Testis (tissue), 3 donors: ENCODE measurements around the gene ACSS1. TPM values are rescaled to one million over a fixed set of nuclear protein-coding genes. Genes with fewer than 3 reads are reported as not detected.

ENCODE experiments used
- DNase-seq: peaks from one replicate; pipeline ENCODE4 v3.0.0-alpha.2; 2019
- H3K27ac ChIP-seq, 2 donors: fragments of 200-600 bp; sonication (generic); one replicate each; pipeline ENCODE4 v1.5.1; 2019
- H3K27me3 ChIP-seq: fragments of 200-600 bp; sonication (generic); one replicate; pipeline ENCODE4 v1.5.1; 2019
- H3K36me3 ChIP-seq: fragments of 200-600 bp; sonication (generic); one replicate; pipeline ENCODE4 v1.5.1; 2017; ENCODE audit warnings: low read depth; ENCODE audit errors: missing control alignments
- H3K4me1 ChIP-seq: fragments of 200-600 bp; sonication (generic); one replicate; pipeline ENCODE4 v1.5.1; 2019
- H3K4me3 ChIP-seq, 2 donors: fragments of 200-600 bp; sonication (generic); one replicate each; pipeline ENCODE4 v1.5.1; 2017 to 2019
- H3K9me3 ChIP-seq: fragments of 200-600 bp; sonication (generic); one replicate; pipeline ENCODE4 v1.5.1; 2017
- CTCF ChIP-seq, 3 experiments: fragments of 450-650 bp in 2 of 3; fragments of 200-600 bp in 1 of 3; sonication (generic) in 1 of 3; IDR thresholded peaks; one replicate each; pipeline ENCODE4 v1.5.1; 2016 to 2019; ENCODE audit warnings: antibody characterized with exemption in 3 of 3, mild to moderate bottlenecking in 2 of 3, moderate library complexity in 1 of 3
- POLR2A ChIP-seq: fragments of 450-650 bp; IDR thresholded peaks from one replicate; pipeline ENCODE4 v1.6.1; 2017; ENCODE audit warnings: antibody characterized with exemption, mild to moderate bottlenecking, moderate library complexity
- WGBS, 2 donors: methylation state at CpG; one replicate each; pipeline ENCODE4 v1.1.5; 2018; 5-methylcytosine and 5-hydroxymethylcytosine counted together
- intact Hi-C: fragments of 100-400 bp; cut with DNase I; formaldehyde crosslinking; loops from one replicate; pipeline ENCODE4 v1.15.1; 2023; ENCODE audit warnings: low total_unique reads
- polyA plus RNA-seq: library from polyadenylated mRNA; stranded (reverse); fragments of 350-450 nt; fragmentation: Illumina TruSeq; extraction: RNeasy Lipid Tissue Mini Kit (QIAGEN cat#74804); gene quantifications from one replicate; pipeline ENCODE4 v1.2.3, GENCODE V29; 2014; ENCODE audit warnings: low read depth, low replicate concordance; ENCODE audit not compliant: insufficient read depth
- total RNA-seq, 2 donors: library from RNA; depleted of rRNA; stranded (reverse); fragments of >200 nt; gene quantifications; one replicate each; pipeline ENCODE4 v1.2.3, GENCODE V29; 2016

ACSS1 gene
- total and polyA plus RNA-seq, 3 donors from 2014 or later = 61.5 to 184 (median 162) TPM

- no peak overlapping the region for H3K27ac ChIP-seq
- intact Hi-C loops = no loop called here
- H3K4me1 ChIP-seq = no peaks in the 10 kb centered on the region
- H3K9me3 ChIP-seq = no peaks in the 10 kb centered on the region
- no peaks in the 10 kb centered on the region for H3K36me3 ChIP-seq
- 95 to 97% methylated on average over 5 of the region's 5 CpGs for WGBS, 2 donors
- TF ChIP-seq CTCF (IDR thresholded peaks at IDR 0.05) = no peak
- TF ChIP-seq POLR2A = no peak
- no peak overlapping the region for H3K4me3 ChIP-seq
- no peak for DNase-seq
- H3K27me3 ChIP-seq = no peaks in the 10 kb centered on the region
Observed at GRCh38 chr20:24970030-24970553, 87.8 kb downstream of the ACSS1 start.

GRCh38 chr20:24969186-24970029 is 88.5 kb downstream of the ACSS1 start:
- TF ChIP-seq CTCF (IDR thresholded peaks at IDR 0.05) (no peak), POLR2A (no peak)
- Histone ChIP-seq H3K27ac (no peak overlapping the region), H3K27me3 (no peaks in the 10 kb centered on the region), H3K4me1 (no peaks in the 10 kb centered on the region), H3K9me3 (no peaks in the 10 kb centered on the region), H3K4me3 (no peak overlapping the region), H3K36me3 (no peaks in the 10 kb centered on the region)
- intact Hi-C loops = no loop called here
- WGBS, 2 donors = 95 to 96% methylated on average over 19 of the region's 19 CpGs
- no peak for DNase-seq

- 91% methylated on average over 5 of the region's 5 CpGs for WGBS, 2 donors
- peaks cover 6% of the 10 kb centered on the region for H3K4me1 ChIP-seq
- no peaks in the 10 kb centered on the region for H3K36me3 ChIP-seq
- H3K9me3 ChIP-seq = no peaks in the 10 kb centered on the region
- H3K4me3 ChIP-seq = no peak overlapping the region
- no peak for TF ChIP-seq CTCF (IDR thresholded peaks at IDR 0.05)
- no peak for TF ChIP-seq POLR2A
- DNase-seq = no peak
- intact Hi-C loops = no loop called here
- H3K27ac ChIP-seq = no peak overlapping the region
- no peaks in the 10 kb centered on the region for H3K27me3 ChIP-seq
Observed at GRCh38 chr20:24968278-24968800, 89.6 kb downstream of the ACSS1 start.

- H3K4me1 ChIP-seq = peaks cover 6% of the 10 kb centered on the region
- no peaks in the 10 kb centered on the region for H3K9me3 ChIP-seq
- no peak for TF ChIP-seq POLR2A
- no peak for TF ChIP-seq CTCF (IDR thresholded peaks at IDR 0.05)
- DNase-seq = no peak
- H3K27me3 ChIP-seq = no peaks in the 10 kb centered on the region
- no peaks in the 10 kb centered on the region for H3K36me3 ChIP-seq
- no peak overlapping the region for H3K27ac ChIP-seq
- intact Hi-C loops = no loop called here
- no peak overlapping the region for H3K4me3 ChIP-seq
- WGBS, 2 donors = 96% methylated on average over 15 of the region's 15 CpGs
Observed at GRCh38 chr20:24966317-24967012, 91.5 kb downstream of the ACSS1 start.
